NCI-H748 (cell line): ENCODE results near the gene NGF.

Source experiments
- DNase-seq: peaks from one replicate; lab custom pipeline; 2025; ENCODE audit not compliant: unreplicated experiment; lab: John Stamatoyannopoulos, UW

Gene NGF

DNA sequence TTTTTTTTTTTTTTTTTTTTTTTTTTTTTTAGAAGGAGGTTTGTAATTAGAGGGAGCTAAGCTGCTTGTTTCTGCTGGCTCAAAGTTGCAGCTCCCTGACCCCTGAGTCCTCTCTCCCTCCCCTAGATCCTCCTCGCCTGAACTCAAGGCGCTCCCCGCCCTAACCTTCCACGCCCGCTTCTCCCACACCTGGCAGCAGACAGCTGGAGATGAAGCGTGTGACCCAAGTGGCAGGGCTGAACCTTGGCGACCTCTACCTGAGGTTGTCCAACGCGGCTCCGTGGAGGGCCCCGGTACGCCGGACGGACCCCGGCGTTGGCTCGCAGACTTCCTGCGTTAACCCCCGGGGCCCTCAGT is 795 bp downstream of the NGF start:
- no peak for DNase-seq

GRCh38 chr1:115336741-115337140 is 1.3 kb downstream of the NGF start:
- DNase-seq = peak; percentile 26

DNA sequence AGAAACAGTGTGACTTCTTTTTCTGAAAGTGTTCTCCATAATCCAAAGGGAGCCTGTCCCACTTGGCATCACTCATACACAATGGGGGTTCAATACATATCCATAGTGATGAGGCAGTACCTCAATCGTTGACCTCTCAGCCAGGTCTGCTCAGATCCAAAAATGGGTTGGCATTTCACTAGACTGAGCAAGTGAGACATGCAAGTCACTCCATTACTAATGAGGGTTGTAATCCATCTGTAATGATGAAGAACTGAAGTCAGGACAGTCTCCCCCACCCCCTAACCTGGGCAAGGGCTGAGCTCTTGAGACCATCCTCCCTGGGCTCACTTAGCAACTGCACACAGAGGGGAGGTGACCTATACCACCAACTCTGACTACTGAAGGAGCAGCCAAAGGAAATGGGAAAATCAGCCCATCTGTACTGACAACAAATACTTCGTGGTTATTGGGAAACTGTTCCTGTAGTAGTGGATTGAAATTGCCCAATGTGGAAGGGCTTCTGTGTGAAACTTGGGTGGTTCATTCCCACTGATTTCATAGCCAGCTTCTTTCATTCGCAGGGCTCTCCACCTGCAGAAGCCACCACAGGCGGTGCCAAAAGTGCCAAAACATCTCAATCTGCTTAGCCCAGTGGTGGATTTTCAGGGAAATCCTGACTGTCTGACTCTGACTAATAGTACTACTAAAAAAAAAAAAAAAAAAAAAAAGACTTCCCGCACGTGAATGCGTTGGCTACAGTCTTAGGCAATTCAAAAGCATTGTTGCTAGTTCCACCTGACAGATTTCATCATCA is 5.0 kb downstream of the NGF start:
- DNase-seq = no peak

- DNase-seq = no peak
These were observed 6.3 kb downstream of the NGF start for GRCh38 chr1:115331558-115332331.

DNA sequence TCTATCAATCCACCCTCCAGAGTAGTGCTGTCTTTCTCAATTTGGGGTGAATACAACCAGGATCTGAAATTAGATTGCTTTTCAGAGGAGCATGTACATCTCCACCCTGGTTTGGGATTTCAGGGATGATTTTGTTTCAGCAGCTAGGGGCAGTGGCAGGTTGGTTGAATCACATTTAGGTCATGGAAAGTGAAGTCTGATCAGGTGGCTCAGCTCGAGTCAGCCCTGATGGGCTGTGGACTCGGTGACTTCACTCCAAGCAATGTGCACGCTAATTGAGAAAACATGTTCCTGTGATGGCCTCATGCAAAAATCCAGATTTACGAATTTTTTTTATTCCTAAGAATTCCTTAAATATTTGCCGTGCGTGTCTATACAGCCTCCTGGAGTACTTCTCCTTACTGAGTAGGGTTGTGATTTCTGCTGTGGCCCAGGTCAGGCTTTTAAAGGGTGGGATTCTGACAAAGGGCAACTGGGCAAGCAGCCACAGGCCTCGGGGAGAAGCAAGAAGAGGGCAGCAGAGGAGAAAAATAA is 7.5 kb downstream of the NGF start:
- no peak for DNase-seq

GRCh38 chr1:115329965-115330364 is 8.1 kb downstream of the NGF start:
- DNase-seq = no peak

- DNase-seq = no peak
These were observed 10.8 kb downstream of the NGF start for GRCh38 chr1:115327270-115327669.

DNA sequence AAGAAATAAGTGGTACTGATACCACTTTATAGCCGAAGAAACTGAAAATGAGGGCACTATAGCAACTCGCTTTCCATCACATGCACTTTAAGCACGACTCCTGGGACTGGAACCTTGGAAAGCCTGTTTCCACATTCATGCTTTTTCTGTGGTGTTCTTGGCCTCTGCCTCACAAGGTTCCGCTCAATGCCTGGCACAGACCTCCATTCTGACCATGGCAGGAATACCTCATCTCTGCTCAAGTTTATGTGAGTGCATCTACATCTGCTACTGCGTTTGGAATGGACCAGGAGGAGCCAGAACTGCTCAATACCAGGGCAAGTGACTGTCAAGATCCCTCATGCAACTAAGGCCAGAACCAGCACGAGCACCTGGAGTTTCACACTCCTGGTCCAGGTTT is 11.6 kb downstream of the NGF start:
- DNase-seq = no peak

DNA sequence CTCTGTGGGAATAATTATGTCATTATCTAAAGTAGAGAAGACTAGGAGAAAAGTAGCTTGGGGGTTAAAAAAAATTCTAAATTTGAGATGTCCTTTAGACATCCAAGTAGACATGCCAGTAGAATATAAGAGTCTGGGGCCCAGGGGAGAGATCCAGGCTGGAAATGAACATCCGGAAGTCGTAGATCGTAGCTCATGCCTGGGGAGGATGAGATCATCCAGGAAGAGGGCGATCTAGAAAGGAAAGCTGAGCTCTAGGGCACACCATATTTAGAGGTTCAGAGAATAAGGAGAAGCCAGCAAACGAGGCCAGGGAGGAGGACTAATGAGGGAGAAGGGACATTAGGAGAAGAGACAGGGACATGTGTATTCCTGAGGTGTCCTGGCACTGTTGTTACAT is 12.2 kb downstream of the NGF start:
- DNase-seq = no peak

DNA sequence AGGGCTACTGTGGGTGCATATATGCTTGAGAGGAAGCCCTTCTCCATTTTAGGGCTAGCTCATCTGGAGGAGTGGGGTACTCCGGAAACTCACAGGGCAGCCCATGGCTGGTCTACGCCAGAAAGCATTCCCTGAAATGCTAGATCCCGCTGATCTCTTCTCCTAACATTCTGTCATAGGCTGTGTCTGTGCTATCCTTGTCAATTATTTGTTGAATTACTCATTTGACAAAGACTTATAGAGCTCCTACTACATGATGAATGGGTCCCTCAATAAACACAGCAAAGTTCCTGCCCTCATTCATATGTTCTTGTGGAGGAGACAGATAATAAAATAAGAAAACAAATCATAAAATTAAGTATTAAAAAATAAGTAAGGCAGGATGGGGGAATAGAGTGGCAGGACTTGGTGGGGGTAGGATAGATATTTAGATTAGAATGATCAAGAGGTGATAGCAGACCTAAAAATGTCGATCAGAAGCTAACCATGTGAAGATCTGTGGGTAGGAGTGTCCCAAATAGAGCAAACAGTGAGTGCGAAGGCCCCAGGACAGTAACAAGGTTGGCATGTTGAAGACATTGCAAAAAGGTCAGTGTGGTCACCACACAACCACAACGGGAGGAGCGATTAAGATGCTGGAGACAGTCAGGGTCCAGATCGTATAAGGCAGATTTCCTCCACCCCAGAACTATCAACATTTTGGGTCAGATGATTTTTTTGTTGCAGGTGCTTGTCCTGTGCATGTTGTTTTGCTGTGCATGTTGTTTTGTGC is 13.2 kb downstream of the NGF start:
- DNase-seq = no peak

- DNase-seq = no peak
These were observed 14.6 kb downstream of the NGF start for GRCh38 chr1:115323366-115324004.

- no peak for DNase-seq
These were observed 15.4 kb downstream of the NGF start for GRCh38 chr1:115322631-115323030.

- DNase-seq = no peak
These were observed 17.7 kb downstream of the NGF start for GRCh38 chr1:115320377-115320776.

- DNase-seq = no peak
These were observed 18.3 kb downstream of the NGF start for GRCh38 chr1:115319706-115320105.

GRCh38 chr1:115317101-115318012 is 20.7 kb downstream of the NGF start:
- peak; percentile 59 for DNase-seq

DNA sequence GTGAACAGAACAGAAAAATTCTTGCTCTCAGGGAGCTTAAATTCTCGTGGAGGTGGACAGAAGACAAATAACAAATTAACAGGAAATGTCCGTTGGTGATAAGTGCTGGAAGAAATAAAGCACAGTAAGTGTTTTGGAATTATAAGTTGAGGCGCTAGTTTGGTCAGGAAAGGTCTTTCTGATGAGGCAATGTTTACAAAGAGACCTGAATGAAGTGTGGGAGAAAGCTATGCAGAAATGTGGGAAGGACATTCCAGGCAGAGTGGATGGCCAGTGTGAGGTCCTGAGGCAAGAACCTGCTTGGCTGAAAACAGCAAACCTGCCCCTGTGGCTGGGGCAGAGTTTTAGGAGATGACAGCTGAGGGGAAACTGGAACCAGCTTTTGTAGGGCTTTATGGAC is 23.3 kb downstream of the NGF start:
- peak; percentile 64 for DNase-seq

- DNase-seq = peak; percentile 89
These were observed 24.0 kb downstream of the NGF start for GRCh38 chr1:115314092-115314491.

GRCh38 chr1:115313182-115313581 is 24.9 kb downstream of the NGF start:
- DNase-seq = no peak

DNA sequence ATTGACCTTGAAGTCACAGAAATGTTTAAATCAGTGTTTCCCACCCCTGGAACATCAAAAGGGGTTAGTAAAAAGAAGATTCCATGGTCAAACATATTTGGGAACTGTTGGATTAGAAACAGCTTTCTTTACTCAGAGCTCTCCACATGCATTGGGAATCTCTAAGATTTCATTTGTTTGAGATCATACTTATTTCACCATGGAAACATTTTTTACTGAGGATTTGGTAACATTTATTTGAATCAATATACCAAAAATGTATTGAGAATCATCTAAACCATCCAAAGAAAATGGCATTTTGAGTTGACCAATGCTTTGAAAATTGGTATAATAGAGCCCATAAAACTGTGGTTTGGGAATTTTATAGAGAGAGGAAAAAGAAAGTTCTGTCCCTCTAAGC is 25.3 kb downstream of the NGF start:
- DNase-seq = no peak

DNA sequence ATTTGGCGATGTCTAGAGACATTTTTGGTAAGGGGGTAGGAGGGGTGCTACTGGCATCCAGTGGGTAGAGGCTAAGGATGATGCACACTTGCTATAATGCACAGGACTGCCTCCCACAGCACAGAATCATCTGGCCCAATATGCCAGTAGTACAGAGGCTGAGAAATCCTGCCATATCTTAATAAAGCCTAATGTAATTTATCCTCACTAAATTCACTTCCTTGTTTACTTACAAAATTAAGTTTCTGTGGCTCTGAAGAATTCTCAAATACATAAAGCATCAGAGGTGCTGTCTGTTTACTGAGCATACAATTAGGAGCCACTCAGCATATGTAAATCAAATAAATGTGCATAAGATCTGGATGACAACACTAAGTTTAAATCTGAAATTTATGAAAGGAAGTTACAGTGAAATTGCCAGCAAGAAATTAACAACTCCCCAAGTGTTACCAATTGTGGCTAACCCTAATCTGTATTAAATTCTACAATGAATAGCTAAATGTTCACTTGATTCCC is 26.5 kb downstream of the NGF start:
- DNase-seq = no peak
